Mucosa of stomach (tissue), 1 donor: Measurements from ENCODE around the gene TTC33.
"Not testable (repeated sequence)": the region's sequence is repeated elsewhere in the genome, so short reads cannot be mapped to it uniquely, and the experiment has no call there.

ENCODE experiments used
- H3K27me3 ChIP-seq: one replicate; pipeline ENCODE4 v1.7.0; 2013; ENCODE audit warnings: mild to moderate bottlenecking, low read length; ENCODE audit not compliant: control insufficient read depth, insufficient read depth
- H3K36me3 ChIP-seq: one replicate; pipeline ENCODE4 v1.7.0; 2013; ENCODE audit warnings: low read length; ENCODE audit not compliant: control insufficient read depth, insufficient read depth
- H3K4me1 ChIP-seq: one replicate; pipeline ENCODE4 v1.7.0; 2013; ENCODE audit warnings: mild to moderate bottlenecking, low read length; ENCODE audit not compliant: control insufficient read depth, insufficient read depth
- H3K4me3 ChIP-seq: one replicate; pipeline ENCODE4 v1.7.0; 2013; ENCODE audit warnings: low read length
- H3K9ac ChIP-seq: one replicate; pipeline ENCODE4 v1.7.0; 2013; ENCODE audit warnings: mild to moderate bottlenecking, low read length, moderate library complexity
- H3K9me3 ChIP-seq: one replicate; pipeline ENCODE4 v1.7.0; 2013; ENCODE audit warnings: mild to moderate bottlenecking, low read length, moderate library complexity; ENCODE audit not compliant: control insufficient read depth
- donor health status: Pancreatic carcinoma.

Gene TTC33

GRCh38 chr5:40584054-40584453 lies 171.7 kb downstream of the TTC33 start:
- Histone ChIP-seq H3K9me3 (no peaks in the 10 kb centered on the region), H3K4me3 (no peak overlapping the region), H3K27me3 (no peaks in the 10 kb centered on the region), H3K36me3 (no peaks in the 10 kb centered on the region), H3K4me1 (no peaks in the 10 kb centered on the region), H3K9ac (no peak overlapping the region)

- no peaks in the 10 kb centered on the region for H3K4me1 ChIP-seq
- no peak overlapping the region for H3K4me3 ChIP-seq
- no peaks in the 10 kb centered on the region for H3K36me3 ChIP-seq
- H3K9me3 ChIP-seq, result no peaks in the 10 kb centered on the region
- H3K27me3 ChIP-seq, result no peaks in the 10 kb centered on the region
- no peak overlapping the region for H3K9ac ChIP-seq
Observed at GRCh38 chr5:40578501-40579451, 177.0 kb downstream of the TTC33 start.

- Histone ChIP-seq H3K9ac (no peak overlapping the region), H3K4me1 (no peaks in the 10 kb centered on the region), H3K9me3 (no peaks in the 10 kb centered on the region), H3K36me3 (no peaks in the 10 kb centered on the region), H3K4me3 (no peak overlapping the region), H3K27me3 (no peaks in the 10 kb centered on the region)
Observed at GRCh38 chr5:40577718-40578117, 178.0 kb downstream of the TTC33 start.

- H3K4me1 ChIP-seq, result no peaks in the 10 kb centered on the region
- no peak overlapping the region for H3K9ac ChIP-seq
- no peak overlapping the region for H3K4me3 ChIP-seq
- H3K36me3 ChIP-seq, result no peaks in the 10 kb centered on the region
- H3K27me3 ChIP-seq, result no peaks in the 10 kb centered on the region
- no peaks in the 10 kb centered on the region for H3K9me3 ChIP-seq
Observed at GRCh38 chr5:40575921-40576320, 179.8 kb downstream of the TTC33 start.

DNA sequence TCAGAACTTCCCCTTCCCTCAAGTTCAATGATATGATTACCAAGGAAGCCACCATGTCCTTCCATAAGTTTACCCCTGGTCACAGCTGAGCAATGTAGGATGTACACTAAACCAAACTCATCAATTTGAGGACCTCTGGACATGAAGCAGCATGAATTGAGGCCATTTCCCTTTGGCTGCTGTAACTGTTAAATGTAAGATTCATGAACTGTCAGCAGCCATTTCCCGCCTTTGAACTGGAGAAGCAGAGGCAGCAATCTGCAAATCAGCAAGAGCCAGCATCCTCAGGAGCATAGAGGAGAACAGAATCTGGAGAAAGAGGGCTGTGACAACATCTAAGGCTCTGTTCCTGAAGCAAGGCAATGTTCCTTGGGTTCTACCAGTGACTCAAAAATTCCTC lies 180.3 kb downstream of the TTC33 start:
- no peak overlapping the region for H3K9ac ChIP-seq
- no peak overlapping the region for H3K4me3 ChIP-seq
- no peaks in the 10 kb centered on the region for H3K27me3 ChIP-seq
- no peaks in the 10 kb centered on the region for H3K4me1 ChIP-seq
- H3K36me3 ChIP-seq, result no peaks in the 10 kb centered on the region
- no peaks in the 10 kb centered on the region for H3K9me3 ChIP-seq

DNA sequence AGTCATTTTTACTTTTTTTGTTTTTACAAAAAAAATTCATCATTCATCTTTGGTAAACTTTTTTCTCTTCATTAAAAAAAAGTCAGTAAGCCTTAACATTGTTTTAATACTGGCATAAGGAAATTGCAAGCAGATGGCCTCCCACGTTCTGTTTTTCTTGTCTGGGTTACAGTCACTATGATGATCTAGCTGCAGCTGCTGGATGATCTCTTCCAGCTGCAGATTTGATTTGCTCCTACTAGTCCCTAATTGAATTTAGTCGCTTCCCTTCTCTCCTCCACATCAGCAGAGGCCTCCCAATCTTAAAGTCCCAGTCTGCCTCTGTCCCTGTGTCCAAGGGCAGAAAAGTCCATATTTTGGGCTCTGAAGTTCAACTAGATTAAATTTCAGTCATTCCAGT lies 182.8 kb downstream of the TTC33 start:
- Histone ChIP-seq H3K36me3 (no peaks in the 10 kb centered on the region), H3K9ac (no peak overlapping the region), H3K27me3 (no peaks in the 10 kb centered on the region), H3K4me3 (no peak overlapping the region), H3K4me1 (no peaks in the 10 kb centered on the region), H3K9me3 (no peaks in the 10 kb centered on the region)

DNA sequence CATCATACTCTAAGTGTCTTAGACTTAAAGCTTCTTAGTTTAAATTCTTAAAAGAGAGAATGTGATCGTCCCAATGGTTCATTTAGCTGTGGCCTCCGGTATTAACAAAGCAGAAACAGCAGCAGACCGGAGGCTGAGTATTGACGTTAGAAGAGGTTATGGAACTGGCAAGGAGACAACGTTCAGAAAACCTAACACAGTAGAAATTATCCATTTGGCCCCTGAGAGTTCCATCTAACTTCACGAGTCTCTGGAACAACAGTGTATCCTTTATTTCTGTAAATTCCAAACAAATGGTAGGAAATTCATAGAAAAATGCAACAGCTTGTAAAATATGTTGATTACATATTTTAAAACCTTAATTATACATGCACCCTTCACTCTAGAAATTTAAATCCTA lies 183.4 kb downstream of the TTC33 start:
- H3K9me3 ChIP-seq, result no peaks in the 10 kb centered on the region
- H3K36me3 ChIP-seq, result no peaks in the 10 kb centered on the region
- H3K9ac ChIP-seq, result no peak overlapping the region
- H3K4me3 ChIP-seq, result no peak overlapping the region
- H3K27me3 ChIP-seq, result no peaks in the 10 kb centered on the region
- H3K4me1 ChIP-seq, result no peaks in the 10 kb centered on the region

GRCh38 chr5:40571729-40572128 lies 184.0 kb downstream of the TTC33 start:
- Histone ChIP-seq H3K27me3 (no peaks in the 10 kb centered on the region), H3K9ac (no peak overlapping the region), H3K9me3 (no peaks in the 10 kb centered on the region), H3K4me3 (no peak overlapping the region), H3K4me1 (no peaks in the 10 kb centered on the region), H3K36me3 (no peaks in the 10 kb centered on the region)

DNA sequence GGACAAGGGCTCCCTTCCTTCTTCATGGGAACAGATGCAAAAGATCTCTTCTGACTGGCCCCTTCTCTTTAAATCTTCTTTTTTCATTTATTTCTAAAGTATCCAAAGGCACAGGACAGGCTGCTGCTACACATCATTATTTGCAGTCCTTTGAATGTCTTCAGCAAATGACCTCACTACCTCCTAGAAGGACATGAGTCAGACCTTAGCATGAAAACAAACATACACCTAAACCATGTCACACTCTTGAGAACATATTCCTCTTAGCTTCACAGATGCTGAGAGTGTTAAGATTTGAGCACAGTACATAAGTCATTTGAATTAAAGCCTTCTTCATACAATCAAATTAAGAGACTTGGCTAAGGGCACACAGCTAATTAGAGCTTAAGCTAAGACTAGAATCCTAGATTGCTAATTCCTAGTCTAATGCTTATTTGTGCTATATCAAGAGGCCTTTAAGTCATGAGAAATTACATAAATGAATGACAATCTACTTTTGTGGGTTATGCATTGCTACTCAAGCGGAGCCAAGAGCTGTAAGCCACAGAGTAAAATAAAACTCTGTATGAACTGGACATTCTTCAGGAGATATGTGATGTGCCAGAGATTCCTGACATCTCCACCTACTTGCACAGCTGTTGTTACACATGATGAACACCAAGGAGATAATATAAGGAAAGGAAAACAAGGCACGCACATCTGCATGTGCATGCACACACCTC lies 185.2 kb downstream of the TTC33 start:
- Histone ChIP-seq H3K9ac (no peak overlapping the region), H3K4me3 (no peak overlapping the region), H3K4me1 (no peaks in the 10 kb centered on the region), H3K36me3 (no peaks in the 10 kb centered on the region), H3K27me3 (no peaks in the 10 kb centered on the region), H3K9me3 (no peaks in the 10 kb centered on the region)

GRCh38 chr5:40569546-40570270 lies 186.1 kb downstream of the TTC33 start:
- Histone ChIP-seq H3K9me3 (no peaks in the 10 kb centered on the region), H3K9ac (no peak overlapping the region), H3K4me3 (no peak overlapping the region)

GRCh38 chr5:40568548-40568947 lies 187.2 kb downstream of the TTC33 start:
- Histone ChIP-seq H3K4me3 (no peak overlapping the region), H3K9ac (no peak overlapping the region), H3K27me3 (no peaks in the 10 kb centered on the region), H3K9me3 (no peaks in the 10 kb centered on the region), H3K4me1 (no peaks in the 10 kb centered on the region), H3K36me3 (no peaks in the 10 kb centered on the region)

More at GRCh38 chr5:40569546-40570270, 186.1 kb downstream of the TTC33 start:
- Histone ChIP-seq H3K36me3 (no peaks in the 10 kb centered on the region), H3K27me3 (no peaks in the 10 kb centered on the region), H3K4me1 (no peaks in the 10 kb centered on the region)

DNA sequence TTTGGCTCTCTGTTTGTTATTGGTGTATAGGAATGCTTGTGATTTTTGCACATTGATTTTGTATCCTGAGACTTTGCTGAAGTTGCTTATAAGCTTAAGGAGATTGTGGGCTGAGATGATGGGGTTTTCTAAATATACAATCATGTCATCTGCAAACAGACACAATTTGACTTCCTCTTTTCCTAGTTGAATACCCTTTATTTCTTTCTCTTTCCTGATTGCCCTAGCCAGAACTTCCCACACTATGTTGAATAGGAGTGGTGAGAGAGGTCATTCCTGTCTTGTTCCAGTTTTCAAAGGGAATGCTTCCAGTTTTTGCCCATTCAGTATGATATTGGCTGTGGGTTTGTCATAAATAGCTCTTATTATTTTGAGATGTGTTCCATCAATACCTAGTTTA lies 192.6 kb downstream of the TTC33 start:
- H3K9me3 ChIP-seq, H3K36me3 ChIP-seq, H3K4me1 ChIP-seq, H3K9ac ChIP-seq, H3K4me3 ChIP-seq, H3K27me3 ChIP-seq: not testable (repeated sequence)
